K562 (cell line): Measurements from ENCODE around the gene PARD6A. TPM values are rescaled to one million over a fixed set of nuclear protein-coding genes. Genes with fewer than 3 reads are reported as not detected.

Experiments
- ATAC-seq: fragments of 200-7000 bp; cut with Tn5 transposase; 3 replicates; pipeline ENCODE4 v1.9.1; 2020; ENCODE audit warnings: moderate library complexity
- BruUV-seq: library from RNA; stranded (reverse); fragments of 400-500 nt; replicated peaks from 2 replicates; lab custom pipeline; 2021; lab: Mats Ljungman, UMichigan
- CTCF ChIA-PET: fragments of 300-600 bp; formaldehyde crosslinking; extraction: SDS; loops from one replicate; lab custom pipeline; 2021; ENCODE audit warnings: low intra/inter-chr PET ratio; lab: Yijun Ruan, JAX
- POLR2A ChIA-PET: fragments of 300-600, 350-650 bp; sonication (Branson Sonifier 250); formaldehyde crosslinking; extraction: SDS; loops from one replicate; lab custom pipeline; 2021; ENCODE audit warnings: antibody characterized with exemption, inconsistent platforms; lab: Yijun Ruan, JAX
- DNase-seq, 4 experiments: peaks; one replicate each; pipeline versions ENCODE4 v3.0.0 to v3.0.0-alpha.2; 2011 to 2018; ENCODE audit warnings: low spot score in 3 of 4, mixed read lengths in 3 of 4; ENCODE audit errors: extremely low read depth in 1 of 4
- FAIRE-seq: peaks from 2 replicates; lab custom pipeline; 2011; peaks lifted over from hg19 to GRCh38; lab: Jason Lieb, UNC
- H2AFZ ChIP-seq: 2 replicates; pipeline ENCODE4 v1.6.0; 2011; ENCODE audit warnings: low read depth, low read length, control low read depth, inconsistent platforms
- H3K27ac ChIP-seq: fragments of 200-600 bp; 3 replicates; pipeline ENCODE4 v1.8.0; 2011; ENCODE audit warnings: low read depth, mild to moderate bottlenecking, control low read depth, inconsistent platforms, low read length, moderate library complexity, mixed read lengths; ENCODE audit errors: extremely low read depth
- H3K27me3 ChIP-seq, 2 experiments: fragments of 300-600 bp in 1 of 2; 2 replicates in 1 of 2; 3 replicates in 1 of 2; pipeline versions ENCODE4 v1.6.0 to v1.8.0; 2011; ENCODE audit warnings: inconsistent platforms in 2 of 2, low read length in 2 of 2, mild to moderate bottlenecking in 1 of 2, mixed read lengths in 1 of 2, moderate library complexity in 1 of 2; ENCODE audit not compliant: control insufficient read depth in 2 of 2, insufficient read depth in 2 of 2
- H3K36me3 ChIP-seq: fragments of 300-600 bp; 3 replicates; pipeline ENCODE4 v1.8.0; 2011; ENCODE audit warnings: mild to moderate bottlenecking, low read length, inconsistent platforms; ENCODE audit not compliant: control insufficient read depth, insufficient read depth
- H3K4me1 ChIP-seq, 2 experiments: fragments of 200-600 bp in 1 of 2; replicated peaks in 1 of 2; 2 replicates in 1 of 2; 3 replicates in 1 of 2; pipeline versions ENCODE4 v1.5.1 to v1.8.0; 2011; ENCODE audit warnings: inconsistent platforms in 2 of 2, low read length in 2 of 2, mild to moderate bottlenecking in 1 of 2, mixed read lengths in 1 of 2, moderate library complexity in 1 of 2; ENCODE audit not compliant: control insufficient read depth in 2 of 2, insufficient read depth in 2 of 2
- H3K4me2 ChIP-seq: 2 replicates; pipeline ENCODE4 v1.6.1; 2011; ENCODE audit warnings: low read length, control low read depth, inconsistent platforms, mixed read lengths; ENCODE audit not compliant: insufficient read depth
- H3K4me3 ChIP-seq: fragments of 200-600 bp; sonication (generic), shearing (Covaris generic); 2 replicates; pipeline ENCODE4 v1.5.1; 2016; ENCODE audit warnings: control low read depth, inconsistent platforms
- H3K79me2 ChIP-seq: fragments of 200-600 bp; 3 replicates; pipeline ENCODE4 v1.8.0; 2011; ENCODE audit warnings: low read length, inconsistent platforms; ENCODE audit not compliant: control insufficient read depth, insufficient read depth
- H3K9ac ChIP-seq, 2 experiments: 2 replicates each; pipeline versions ENCODE4 v1.6.0 to v1.6.1; 2011; ENCODE audit warnings: low read depth in 2 of 2, low read length in 2 of 2, control low read depth in 1 of 2, inconsistent platforms in 1 of 2, mild to moderate bottlenecking in 1 of 2, mixed read lengths in 1 of 2; ENCODE audit not compliant: insufficient read depth in 1 of 2
- H3K9me1 ChIP-seq: one replicate; pipeline ENCODE4 v1.6.0; 2011; ENCODE audit warnings: inconsistent platforms, mild to moderate bottlenecking, low read length, moderate library complexity; ENCODE audit not compliant: control insufficient read depth, insufficient read depth
- H3K9me3 ChIP-seq: replicated peaks from 2 replicates; pipeline ENCODE4 v1.5.1; 2011; ENCODE audit warnings: low read depth, low read length, inconsistent platforms; ENCODE audit not compliant: control insufficient read depth, insufficient read depth
- H4K20me1 ChIP-seq: replicated peaks from 2 replicates; pipeline ENCODE4 v1.6.1; 2011; ENCODE audit warnings: low read length, inconsistent platforms, mixed read lengths; ENCODE audit not compliant: control insufficient read depth, insufficient read depth
- BHLHE40 ChIP-seq: IDR thresholded peaks from 2 replicates; pipeline ENCODE4 v1.6.1; 2011; ENCODE audit warnings: low read length, improper control_type of control experiment
- RCOR1 ChIP-seq, 2 experiments: IDR thresholded peaks; 2 replicates each; pipeline ENCODE4 v1.6.1; 2012; ENCODE audit warnings: low read depth in 2 of 2, low read length in 2 of 2, borderline replicate concordance in 1 of 2, improper control_type of control experiment in 1 of 2
- THAP12 ChIP-seq: fragments of 250-450 bp; sonication (Bioruptor Pico); IDR thresholded peaks from 2 replicates; pipeline ENCODE4 v1.9.0; 2021; ENCODE audit warnings: mild to moderate bottlenecking, inconsistent platforms
- WGBS: fragments of 100-300 bp; shearing (Covaris generic); methylation state at CpG from one replicate; pipeline ENCODE4 v1.1.6; 2016; ENCODE audit warnings: low coverage, mixed read lengths; ENCODE audit not compliant: insufficient coverage; ENCODE audit errors: missing lambda C conversion rate; 5-methylcytosine and 5-hydroxymethylcytosine counted together
- in situ Hi-C: fragments of 300-500 bp; cut with MboI; formaldehyde crosslinking; loops from 4 replicates; pipeline ENCODE4 v1.15.0; 2018; ENCODE audit warnings: inconsistent platforms, mixed read lengths
- intact Hi-C: fragments of 100-400 bp; cut with micrococcal nuclease; formaldehyde crosslinking; loops from 2 replicates; pipeline ENCODE4 v1.14.2; 2022
- polyA plus RNA-seq, 8 experiments: library from polyadenylated mRNA; depleted of rRNA in 4 of 8; stranded (reverse) in 5 of 8; unstranded in 3 of 8; fragments of >200 nt; fragmentation: Nextera tagmentation in 2 of 8; fragmentation: Illumina TruSeq in 1 of 8; extraction: Ambion mirVana in 2 of 8; extraction: Trizol in 1 of 8; gene quantifications; 2 replicates each; pipeline versions ENCODE4 v1.2.1 to v1.2.3, GENCODE V29; 2011 to 2014; ENCODE audit warnings: inconsistent platforms in 1 of 8, missing spikeins in 1 of 8
- total RNA-seq, 7 experiments: library from RNA; depleted of rRNA in 6 of 7; stranded (reverse); fragments of >200 nt in 6 of 7; fragmentation: Illumina TruSeq in 2 of 7; extraction: Trizol in 2 of 7; gene quantifications; 2 replicates each; pipeline versions ENCODE4 v1.2.1 to v1.2.3, GENCODE V29; 2011 to 2021; ENCODE audit warnings: low replicate concordance in 1 of 7

The PARD6A gene
- total and polyA plus RNA-seq, 9 of the 15 experiments (the other 6 are each of a cell fraction or from before 2014, with no cell fraction given), result 0.04 to 2.0 (median 0.44) TPM

GRCh38 chr16:67702130-67702529 lies 41.4 kb downstream of the PARD6A start:
- in situ Hi-C loops (no loop called here), intact Hi-C loops (no loop called here)
- FAIRE-seq (no peak), DNase-seq (no peak), ATAC-seq (no peak)
- no peak overlapping the region for H3K27ac ChIP-seq
- H3K4me3 ChIP-seq, result no peak overlapping the region
- H4K20me1 ChIP-seq, result no peaks in the 10 kb centered on the region
- no peaks in the 10 kb centered on the region for H3K79me2 ChIP-seq
- H3K9me1 ChIP-seq, result no peaks in the 10 kb centered on the region
- no peaks in the 10 kb centered on the region for H3K27me3 ChIP-seq
- peaks cover 3% of the 10 kb centered on the region for H3K9me3 ChIP-seq
- peaks cover 8% of the 10 kb centered on the region; the same call in 1 of the 3 replicates for H3K36me3 ChIP-seq
- ChIA-PET POLR2A (interaction anchor here (0.7 to 0.9 kb wide), 3 partner anchors 11 to 26 kb away, joined by 3 to 6 read pairs (median 3); no protein-coding TSS in a partner anchor), CTCF (no interaction called here)
- no peak overlapping the region for H3K9ac ChIP-seq
- WGBS, result 75% methylated on average over 4 of the region's 4 CpGs
- H2AFZ ChIP-seq, result no peak overlapping the region
- TF ChIP-seq RCOR1 (IDR thresholded peaks at IDR 0.05; ENCODE audit: borderline replicate concordance in 1 of 2, low read depth in 2 of 2, low read length in 2 of 2) (no peak), BHLHE40 (no peak), THAP12 (CRISPR knock-in tag) (no peak)
- H3K4me1 ChIP-seq, result no peaks in the 10 kb centered on the region
- BruUV-seq, result no TSS peak
- no peak overlapping the region for H3K4me2 ChIP-seq
